Ammon's horn (tissue), 1 donor: Measurements from ENCODE around the gene NFATC1.

Experiments used
- DNase-seq: peaks from one replicate; pipeline ENCODE4 v3.0.0-alpha.2; 2016; ENCODE audit warnings: low spot score

Gene NFATC1

DNA sequence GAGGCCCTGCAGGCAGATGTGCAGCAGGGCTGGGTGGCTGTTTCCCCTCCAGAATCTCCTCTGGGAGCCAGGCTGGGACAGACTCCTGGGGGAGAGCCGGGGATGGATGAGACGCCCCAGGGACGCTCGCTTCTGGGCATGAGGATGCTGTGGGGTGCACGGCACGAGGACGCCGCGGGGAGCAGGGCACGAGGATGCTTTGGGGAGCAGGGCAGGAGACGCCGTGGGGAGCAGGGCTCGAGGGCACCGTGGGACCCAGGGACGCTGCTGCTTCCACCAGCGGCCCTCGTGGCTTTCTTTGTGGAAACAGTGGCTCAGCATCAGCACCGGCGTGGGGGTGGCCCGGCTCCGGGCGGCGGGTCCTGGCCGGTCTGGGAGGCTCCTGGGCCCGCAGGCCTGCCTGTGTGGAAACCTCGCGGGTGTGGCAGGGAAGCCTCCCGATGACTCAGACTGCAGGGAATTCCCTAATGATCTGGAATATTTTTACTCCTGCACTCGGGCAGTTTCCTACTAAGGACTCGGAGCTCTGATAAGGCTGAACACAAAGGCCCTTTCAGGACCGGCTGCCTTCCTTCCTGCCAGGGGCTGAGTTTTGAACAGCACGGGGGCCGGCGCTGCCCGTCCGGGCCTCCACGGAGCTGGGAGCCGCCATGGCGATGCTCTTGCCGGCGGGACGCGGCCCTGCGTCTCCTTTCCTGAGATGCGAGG, 62.6 kb downstream of the NFATC1 start:
- no peak for DNase-seq

DNA sequence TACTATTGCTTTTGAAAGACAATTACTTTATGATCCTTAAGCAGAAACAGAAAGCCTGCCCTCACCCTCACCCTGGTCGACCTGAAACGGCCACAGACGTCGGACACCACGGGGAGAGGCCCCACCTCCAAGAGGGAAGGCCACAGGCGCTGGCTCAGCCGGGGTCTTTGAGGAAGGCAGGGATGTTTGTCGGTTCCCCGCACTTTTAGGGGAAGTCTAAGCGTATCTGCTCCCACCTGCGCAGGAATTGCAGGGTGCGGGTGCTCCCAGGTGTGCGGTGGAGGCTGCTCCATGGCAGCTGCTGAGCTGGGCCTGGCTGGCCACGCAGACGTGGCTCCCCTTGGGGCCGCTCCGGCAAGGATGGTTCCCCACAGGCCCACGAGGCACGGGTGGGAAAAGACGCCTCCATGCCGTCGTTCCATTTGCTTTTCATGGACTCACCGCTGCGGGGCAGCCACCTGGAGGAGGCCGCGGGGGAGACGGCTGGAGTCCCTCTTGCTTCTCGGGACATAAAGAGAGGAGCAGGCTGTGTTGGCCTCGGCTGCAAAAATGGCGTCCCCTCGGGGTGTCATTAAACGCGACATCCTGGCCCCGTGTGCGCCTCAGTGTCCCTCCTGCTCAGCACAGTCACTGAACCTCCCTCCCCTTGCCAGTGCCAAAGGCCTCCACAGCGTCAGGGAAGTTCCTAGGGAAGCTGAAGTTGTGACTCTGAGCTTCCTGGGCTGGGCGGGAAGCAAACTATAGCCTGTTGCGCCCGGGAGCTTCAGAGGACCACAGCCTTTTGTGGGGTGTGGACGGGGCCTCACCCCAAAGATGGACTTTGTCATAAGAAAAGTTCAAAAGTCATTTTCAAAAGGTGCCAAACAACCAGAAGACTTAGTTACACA, 63.4 kb downstream of the NFATC1 start:
- DNase-seq, result no peak

DNA sequence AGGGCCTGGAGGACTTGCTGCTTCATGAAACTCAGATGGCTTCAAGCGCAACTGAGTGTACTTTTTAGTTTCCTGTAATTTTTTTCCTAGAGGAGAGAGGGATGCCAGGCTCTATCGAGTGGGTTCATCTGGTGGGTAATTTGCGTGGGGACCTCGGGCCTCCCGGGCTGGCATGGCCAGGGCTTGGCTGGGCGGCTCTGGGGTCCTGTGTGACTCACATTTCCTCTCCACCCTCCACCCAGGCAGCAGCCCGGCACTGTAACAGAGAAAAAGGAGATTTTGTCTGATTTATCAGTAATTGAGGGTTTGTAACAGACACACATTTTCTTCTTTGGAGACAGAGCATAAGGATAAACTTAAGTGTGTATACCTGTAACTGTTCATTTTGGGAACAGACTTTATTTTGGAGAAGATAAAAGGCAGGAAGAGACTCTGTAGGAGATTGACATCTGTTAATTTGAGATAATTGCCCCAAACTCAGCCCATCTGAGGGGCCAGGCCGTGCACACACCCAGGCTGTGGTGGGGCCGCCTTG, 64.3 kb downstream of the NFATC1 start:
- no peak for DNase-seq

DNA sequence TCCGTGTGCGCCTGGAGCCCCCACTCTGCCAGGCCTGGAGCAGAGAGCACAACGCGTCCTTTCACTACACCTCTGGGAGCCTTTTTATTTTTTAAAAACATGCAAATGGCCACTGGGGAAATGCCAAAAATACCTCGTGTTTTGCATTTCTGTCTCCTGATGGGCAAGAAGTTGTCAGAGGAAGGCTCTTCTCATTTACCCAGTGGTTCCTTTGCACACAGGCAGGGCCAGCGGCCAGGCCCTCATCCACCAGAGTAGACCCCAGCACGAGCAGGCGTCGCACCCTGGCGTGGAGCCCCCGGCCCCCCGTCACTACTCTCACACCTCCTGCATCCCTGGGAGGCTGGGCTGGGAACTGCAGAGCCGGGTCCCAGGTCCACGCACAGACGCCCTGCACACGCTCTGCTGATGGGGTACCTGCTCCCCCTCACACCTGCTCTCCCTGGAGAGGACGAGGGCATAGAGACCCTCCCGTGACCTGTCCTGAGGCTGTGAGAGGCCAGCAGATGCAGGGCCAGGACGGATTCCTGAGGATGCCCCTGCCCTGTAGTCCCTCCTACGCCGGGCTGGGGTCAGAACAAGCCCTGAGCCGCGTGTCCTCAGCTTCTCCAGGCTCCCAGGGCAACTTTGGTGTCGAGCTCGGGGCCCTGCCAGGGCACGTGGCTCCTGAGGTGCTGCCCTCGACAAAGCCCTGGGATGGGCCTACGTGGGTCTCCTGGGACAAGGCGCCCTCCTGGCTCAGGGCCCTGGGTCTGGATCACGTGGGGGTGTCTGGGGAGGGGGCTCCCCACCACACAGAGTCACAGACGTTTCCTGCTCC, 65.0 kb downstream of the NFATC1 start:
- no peak for DNase-seq

GRCh38 chr18:79461627-79462026, 65.9 kb downstream of the NFATC1 start:
- no peak for DNase-seq

DNA sequence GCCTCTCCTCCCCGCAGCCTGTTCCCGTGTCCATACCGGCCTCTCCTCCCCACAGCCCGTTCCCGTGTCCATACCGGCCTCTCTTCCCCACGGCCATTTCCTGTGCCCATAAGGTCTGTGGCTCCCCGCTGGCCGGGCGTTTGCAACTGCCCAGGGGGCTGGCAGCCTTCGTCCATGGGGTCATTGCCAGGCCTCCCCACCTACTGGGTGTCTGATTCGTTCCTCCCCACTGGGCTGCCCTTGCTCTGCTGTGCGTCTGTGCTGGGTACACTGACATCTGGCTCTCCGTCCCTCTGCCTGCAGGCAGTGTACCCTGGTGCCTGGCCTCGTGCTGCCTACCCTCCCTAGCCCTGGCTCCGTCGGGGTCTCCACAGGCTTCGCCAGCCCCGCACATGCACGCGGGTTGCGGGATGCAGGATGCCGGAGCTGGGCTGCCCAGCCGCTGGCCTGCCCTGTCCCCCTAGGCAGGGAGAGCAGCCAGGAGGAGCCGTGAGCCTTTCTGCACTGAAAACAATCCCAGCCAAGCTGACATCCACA, 67.8 kb downstream of the NFATC1 start:
- no peak for DNase-seq

- peak; percentile 18 for DNase-seq
Observed at GRCh38 chr18:79465392-79465991, 69.8 kb downstream of the NFATC1 start.

- DNase-seq, result no peak
Observed at GRCh38 chr18:79466591-79466990, 70.9 kb downstream of the NFATC1 start.

- no peak for DNase-seq
Observed at GRCh38 chr18:79467126-79467525, 71.4 kb downstream of the NFATC1 start.

DNA sequence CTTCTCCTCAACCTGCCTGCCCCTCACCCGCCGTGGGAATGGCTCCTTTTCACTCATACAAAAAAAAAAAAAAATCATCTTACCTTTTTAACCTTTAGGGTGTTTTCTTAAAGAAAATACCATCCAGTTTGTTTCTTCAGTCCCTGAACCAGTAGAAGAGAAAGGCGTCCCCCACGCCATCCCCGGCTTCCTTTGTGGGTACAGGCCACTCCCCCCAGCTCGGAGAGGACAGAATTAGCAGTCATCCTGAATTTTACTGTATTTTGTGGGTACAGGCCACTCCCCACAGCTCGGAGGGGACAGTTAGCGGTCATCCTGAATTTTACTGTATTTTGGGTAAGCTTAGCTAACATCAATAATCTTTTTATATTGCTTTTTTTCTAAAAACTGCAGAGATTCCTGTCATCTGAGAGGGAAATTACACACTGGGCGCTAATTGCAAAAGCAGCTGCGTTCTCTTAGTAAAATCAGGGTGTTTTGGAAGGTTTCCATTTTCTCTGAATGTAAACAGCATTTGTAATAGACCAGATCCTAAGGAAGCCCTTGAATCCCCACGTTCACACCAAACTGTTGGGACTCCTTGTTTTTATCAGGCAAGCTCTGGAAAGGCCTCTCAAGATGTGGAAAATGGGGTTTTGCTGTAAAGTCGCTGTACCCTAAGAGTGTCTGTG, 72.5 kb downstream of the NFATC1 start:
- DNase-seq, result no peak

- DNase-seq, result no peak
Observed at GRCh38 chr18:79469309-79469708, 73.6 kb downstream of the NFATC1 start.

- no peak for DNase-seq
Observed at GRCh38 chr18:79469751-79470505, 74.2 kb downstream of the NFATC1 start.

DNA sequence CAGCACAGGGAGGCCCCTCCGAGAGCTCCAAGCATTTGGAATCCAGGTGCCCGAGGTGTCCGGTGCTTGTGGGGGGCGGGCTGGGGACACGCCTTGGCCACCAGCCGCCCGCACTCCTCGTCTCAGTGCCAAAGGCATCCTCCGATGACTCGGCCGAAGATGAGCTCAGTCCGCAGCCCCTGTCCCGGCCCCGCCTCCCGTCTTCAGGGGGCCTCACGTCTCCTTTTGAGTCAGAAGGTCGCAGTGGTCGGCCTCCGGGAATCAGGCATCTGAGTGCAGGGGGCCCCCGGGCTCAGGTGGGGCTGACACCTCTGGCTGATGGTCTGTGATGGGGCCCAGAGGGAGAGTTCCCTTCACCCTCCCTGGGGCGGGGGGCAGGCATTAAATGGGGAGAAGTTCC, 74.8 kb downstream of the NFATC1 start:
- no peak for DNase-seq

DNA sequence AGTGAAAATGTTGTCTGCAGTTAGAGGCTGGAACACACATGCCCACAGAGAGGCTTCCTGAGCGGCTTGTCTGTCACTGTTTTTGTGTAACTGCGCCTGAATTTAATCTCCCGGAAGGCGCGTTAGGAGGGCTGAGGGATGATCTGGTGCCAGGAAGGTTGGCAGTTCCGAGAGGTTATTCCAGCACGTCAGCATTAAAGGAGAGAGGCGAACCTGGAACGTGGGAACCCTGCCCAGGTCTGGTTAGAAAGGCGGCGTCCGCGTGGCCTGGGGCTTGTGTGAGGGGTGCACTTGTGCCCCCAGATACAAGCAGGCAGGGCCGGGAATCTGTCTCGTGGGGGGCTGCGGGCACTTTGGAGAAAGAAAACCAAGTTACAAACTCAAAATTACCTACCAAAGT, 75.3 kb downstream of the NFATC1 start:
- DNase-seq, result no peak

GRCh38 chr18:79471597-79471996, 75.9 kb downstream of the NFATC1 start:
- no peak for DNase-seq

DNA sequence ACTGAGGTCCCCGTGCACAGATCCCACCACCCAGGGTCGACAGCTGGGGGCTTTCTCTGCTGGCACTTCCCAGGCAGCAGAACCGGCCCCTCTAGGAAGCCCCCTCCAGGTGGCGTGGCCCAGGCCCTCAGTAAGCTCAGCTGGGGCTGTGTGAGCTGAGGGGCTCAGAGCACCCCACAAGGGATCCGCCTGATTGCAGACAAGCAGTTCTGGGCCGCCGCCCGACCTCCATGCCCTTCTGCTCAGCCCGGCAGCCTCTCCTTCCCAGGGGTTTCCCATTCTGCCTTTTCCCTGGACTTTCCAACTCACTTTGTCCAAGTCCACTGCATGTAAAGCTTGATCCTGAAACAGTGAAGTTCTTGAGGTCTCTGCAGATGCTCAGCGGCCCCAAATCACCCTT, 76.4 kb downstream of the NFATC1 start:
- no peak for DNase-seq

DNA sequence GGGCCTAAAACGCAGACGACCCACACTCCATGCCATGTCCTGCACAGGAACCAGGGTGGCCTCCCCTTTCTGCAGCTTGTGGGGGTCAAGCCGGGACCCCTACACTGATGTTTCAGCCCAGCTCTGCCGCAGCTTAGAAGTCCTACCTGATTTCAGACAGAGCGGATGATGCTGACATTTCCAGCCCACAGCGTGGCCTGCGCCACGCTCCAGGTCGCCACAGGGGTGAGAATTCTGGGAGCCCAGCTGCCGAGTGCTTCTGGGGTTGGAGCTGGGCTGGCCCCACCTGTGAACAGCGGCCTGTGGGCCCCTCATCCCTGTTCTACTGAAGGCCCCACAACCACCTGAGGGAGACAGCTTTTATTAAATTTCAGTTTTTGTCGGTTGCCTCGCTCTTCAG, 77.2 kb downstream of the NFATC1 start:
- DNase-seq, result no peak

DNA sequence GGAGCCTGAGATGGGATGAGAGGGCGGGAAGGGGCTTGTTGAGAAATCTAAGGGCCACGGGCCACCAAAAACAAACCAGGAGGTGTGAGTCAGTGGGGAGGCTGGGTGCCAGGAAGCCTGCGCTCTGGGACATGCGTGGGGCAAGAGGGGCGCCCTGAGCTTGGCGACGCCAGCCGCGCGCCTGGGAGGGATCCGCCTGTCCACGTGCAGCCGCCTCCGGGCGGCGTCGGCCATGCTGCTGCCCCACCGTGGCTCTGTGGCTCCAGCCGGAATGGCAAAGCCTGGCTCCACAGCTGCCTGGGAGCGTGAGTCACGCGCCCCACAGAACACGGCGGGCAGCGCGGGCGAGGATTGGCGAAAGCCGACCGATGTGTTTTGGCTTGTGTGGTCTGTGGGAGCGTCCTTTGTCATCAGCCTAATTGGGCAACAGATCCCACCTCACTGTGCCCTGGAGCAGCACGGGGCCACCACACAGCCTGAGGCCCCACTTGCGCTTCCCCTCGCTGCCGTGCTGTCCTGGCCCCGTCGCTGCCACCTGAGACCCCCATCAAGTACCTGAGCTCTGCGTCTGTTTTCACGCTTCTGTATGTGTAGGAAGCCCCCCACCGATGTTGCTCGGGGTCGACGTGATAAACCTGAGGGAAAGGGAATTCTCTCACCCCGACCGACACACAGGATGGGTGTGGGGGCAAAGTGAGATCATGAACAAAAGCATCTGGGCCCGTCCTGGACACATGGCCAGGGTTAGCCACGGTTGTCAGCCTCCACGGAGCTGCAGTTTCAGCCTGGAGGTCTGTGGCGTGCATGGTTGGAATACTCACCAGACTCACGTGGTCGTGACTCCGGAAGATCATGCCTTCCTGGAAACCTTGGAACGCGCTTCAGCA, 80.5 kb downstream of the NFATC1 start:
- no peak for DNase-seq

DNA sequence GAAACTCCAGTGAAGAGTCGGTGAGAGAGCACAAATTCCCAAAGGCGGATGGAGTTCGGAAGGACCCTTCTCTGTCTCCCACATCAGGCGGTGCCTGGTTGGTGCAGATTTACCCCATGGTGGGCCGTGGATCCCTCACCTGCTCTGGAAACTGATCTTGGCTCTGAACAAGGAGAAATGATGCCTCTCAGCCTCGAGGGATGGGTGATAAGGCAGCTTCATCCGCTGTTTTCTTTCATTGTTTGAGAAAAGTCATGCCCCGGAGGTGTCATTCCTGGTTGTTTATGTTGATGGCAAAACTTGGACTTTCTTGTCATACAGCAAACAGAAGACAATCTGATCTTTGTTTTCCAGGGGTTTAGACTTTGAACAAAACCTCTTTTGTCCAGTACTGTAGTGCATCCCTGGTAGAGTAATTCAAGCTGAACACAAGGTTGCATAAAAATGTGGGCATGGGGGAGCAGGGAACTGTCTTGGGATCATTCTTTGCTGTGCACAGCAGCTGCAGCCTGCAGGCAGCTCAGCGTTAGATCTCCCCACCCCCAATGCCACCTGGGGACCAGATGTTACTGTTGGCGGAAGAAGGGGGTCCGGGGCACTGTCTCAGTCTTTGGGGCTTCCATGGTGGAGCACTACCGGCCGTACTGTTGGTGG, 81.3 kb downstream of the NFATC1 start:
- DNase-seq, result peak; percentile 23
